Measurements from ENCODE around the gene SLC38A7.
"Not testable (repeated sequence)": the region's sequence is repeated elsewhere in the genome, so short reads cannot be mapped to it uniquely, and the experiment has no call there.

SLC38A7 gene

GRCh38 chr16:58670946-58671583 lies 13.5 kb downstream of the SLC38A7 start:
- no peak overlapping the region for H2BK120ac ChIP-seq (ENCODE audit: low read depth, low read length)
- H3K4me1 ChIP-seq (ENCODE audit: control insufficient read depth, low read depth, low read length) = no peaks in the 10 kb centered on the region
- H4K8ac ChIP-seq (ENCODE audit: low read depth, low read length) = no peak overlapping the region
- no peak overlapping the region for H2BK15ac ChIP-seq (replicated peaks; ENCODE audit: low read depth)
- no peak overlapping the region for H3K4me2 ChIP-seq (ENCODE audit: low read length)
- H3K4me3 ChIP-seq (ENCODE audit: low read length) = no peak overlapping the region
- H3K36me3 ChIP-seq (ENCODE audit: control insufficient read depth, insufficient read depth, low read length) = no peaks in the 10 kb centered on the region
- H3K27me3 ChIP-seq (ENCODE audit: insufficient read depth, low read length, poor library complexity) = no peaks in the 10 kb centered on the region
- H3K79me2 ChIP-seq (ENCODE audit: control insufficient read depth, insufficient read depth, low read length) = no peaks in the 10 kb centered on the region
- no peak overlapping the region for H3K4ac ChIP-seq (ENCODE audit: low read depth, low read length)
- H3K56ac ChIP-seq (ENCODE audit: low read length) = no peak overlapping the region
- no peak overlapping the region for H3K9ac ChIP-seq (ENCODE audit: low read length)
- no CpG with 5 or more reads among the region's 18 CpGs for WGBS (ENCODE audit: extremely low coverage, insufficient coverage, low lambda C conversion rate)
- H3K23ac ChIP-seq (ENCODE audit: low read length) = no peak overlapping the region
- H3K79me1 ChIP-seq (ENCODE audit: low read length) = no peaks in the 10 kb centered on the region
- H3K18ac ChIP-seq (ENCODE audit: low read length) = no peak overlapping the region
- no peak overlapping the region for H2BK5ac ChIP-seq (ENCODE audit: low read length)
- no peak overlapping the region for H2AK5ac ChIP-seq (ENCODE audit: low read length)
- H4K5ac ChIP-seq (ENCODE audit: low read length) = no peak overlapping the region
- no peak for DNase-seq
- no peak overlapping the region for H3K27ac ChIP-seq (ENCODE audit: low read depth, low read length)

DNA sequence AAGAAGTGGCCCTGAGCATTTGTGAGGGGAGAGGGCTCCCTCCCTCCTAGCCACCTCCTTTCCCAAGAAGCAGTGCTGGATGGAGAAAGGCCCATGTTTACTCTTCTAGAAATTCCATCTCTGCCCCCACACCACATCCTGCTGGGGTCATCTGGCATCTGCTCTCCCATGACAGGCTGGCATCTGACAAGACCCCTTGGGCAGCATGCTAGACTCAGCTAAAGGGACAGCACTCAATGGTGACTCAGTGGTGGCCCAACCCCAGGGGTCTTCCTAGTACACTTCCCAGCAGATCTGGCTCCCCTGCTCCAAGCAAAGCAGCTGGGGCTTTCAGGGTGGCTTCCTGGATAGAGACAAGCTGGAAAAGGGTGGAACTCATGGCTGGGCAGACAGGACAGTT lies 14.4 kb downstream of the SLC38A7 start:
- no peak for DNase-seq
- Histone ChIP-seq H3K9ac (ENCODE audit: low read length) (no peak overlapping the region), H3K23ac (ENCODE audit: low read length) (no peak overlapping the region), H3K79me2 (ENCODE audit: control insufficient read depth, insufficient read depth, low read length) (no peaks in the 10 kb centered on the region), H3K4me2 (ENCODE audit: low read length) (no peak overlapping the region), H3K56ac (ENCODE audit: low read length) (no peak overlapping the region), H3K18ac (ENCODE audit: low read length) (no peak overlapping the region), H2AK5ac (ENCODE audit: low read length) (no peak overlapping the region), H4K8ac (ENCODE audit: low read depth, low read length) (no peak overlapping the region), H2BK120ac (ENCODE audit: low read depth, low read length) (no peak overlapping the region), H3K4me1 (ENCODE audit: control insufficient read depth, low read depth, low read length) (no peaks in the 10 kb centered on the region), H3K4ac (ENCODE audit: low read depth, low read length) (no peak overlapping the region), H3K4me3 (ENCODE audit: low read length) (no peak overlapping the region), H4K5ac (ENCODE audit: low read length) (no peak overlapping the region), H3K27me3 (ENCODE audit: insufficient read depth, low read length, poor library complexity) (no peaks in the 10 kb centered on the region), H3K36me3 (ENCODE audit: control insufficient read depth, insufficient read depth, low read length) (no peaks in the 10 kb centered on the region), H3K27ac (ENCODE audit: low read depth, low read length) (no peak overlapping the region), H2BK15ac (replicated peaks; ENCODE audit: low read depth) (no peak overlapping the region), H3K79me1 (ENCODE audit: low read length) (no peaks in the 10 kb centered on the region), H2BK5ac (ENCODE audit: low read length) (no peak overlapping the region)

GRCh38 chr16:58665200-58665599 lies 19.4 kb downstream of the SLC38A7 start:
- no peak overlapping the region for H2BK5ac ChIP-seq (ENCODE audit: low read length)
- H3K56ac ChIP-seq (ENCODE audit: low read length) = no peak overlapping the region
- H2BK120ac ChIP-seq (ENCODE audit: low read depth, low read length) = no peak overlapping the region
- no peak overlapping the region for H3K18ac ChIP-seq (ENCODE audit: low read length)
- H3K27ac ChIP-seq (ENCODE audit: low read depth, low read length) = no peak overlapping the region
- no peak overlapping the region for H3K4me3 ChIP-seq (ENCODE audit: low read length)
- no peak for DNase-seq
- no peaks in the 10 kb centered on the region for H3K27me3 ChIP-seq (ENCODE audit: insufficient read depth, low read length, poor library complexity)
- no peak overlapping the region for H4K5ac ChIP-seq (ENCODE audit: low read length)
- no peak overlapping the region for H3K4me2 ChIP-seq (ENCODE audit: low read length)
- H2AK5ac ChIP-seq (ENCODE audit: low read length) = no peak overlapping the region
- no peaks in the 10 kb centered on the region for H3K36me3 ChIP-seq (ENCODE audit: control insufficient read depth, insufficient read depth, low read length)
- H4K8ac ChIP-seq (ENCODE audit: low read depth, low read length) = no peak overlapping the region
- no CpG with 5 or more reads among the region's 8 CpGs for WGBS (ENCODE audit: extremely low coverage, insufficient coverage, low lambda C conversion rate)
- H3K4ac ChIP-seq (ENCODE audit: low read depth, low read length) = no peak overlapping the region
- no peaks in the 10 kb centered on the region for H3K79me2 ChIP-seq (ENCODE audit: control insufficient read depth, insufficient read depth, low read length)
- no peak overlapping the region for H2BK15ac ChIP-seq (replicated peaks; ENCODE audit: low read depth)
- H3K4me1 ChIP-seq (ENCODE audit: control insufficient read depth, low read depth, low read length) = no peaks in the 10 kb centered on the region
- no peak overlapping the region for H3K9ac ChIP-seq (ENCODE audit: low read length)
- no peaks in the 10 kb centered on the region for H3K79me1 ChIP-seq (ENCODE audit: low read length)
- H3K23ac ChIP-seq (ENCODE audit: low read length) = no peak overlapping the region

- Histone ChIP-seq H2AK5ac (ENCODE audit: low read length) (no peak overlapping the region), H2BK120ac (ENCODE audit: low read depth, low read length) (no peak overlapping the region)
- no CpG with 5 or more reads among the region's 12 CpGs for WGBS (ENCODE audit: extremely low coverage, insufficient coverage, low lambda C conversion rate)
Measured at GRCh38 chr16:58661199-58661830, 23.3 kb downstream of the SLC38A7 start.

DNA sequence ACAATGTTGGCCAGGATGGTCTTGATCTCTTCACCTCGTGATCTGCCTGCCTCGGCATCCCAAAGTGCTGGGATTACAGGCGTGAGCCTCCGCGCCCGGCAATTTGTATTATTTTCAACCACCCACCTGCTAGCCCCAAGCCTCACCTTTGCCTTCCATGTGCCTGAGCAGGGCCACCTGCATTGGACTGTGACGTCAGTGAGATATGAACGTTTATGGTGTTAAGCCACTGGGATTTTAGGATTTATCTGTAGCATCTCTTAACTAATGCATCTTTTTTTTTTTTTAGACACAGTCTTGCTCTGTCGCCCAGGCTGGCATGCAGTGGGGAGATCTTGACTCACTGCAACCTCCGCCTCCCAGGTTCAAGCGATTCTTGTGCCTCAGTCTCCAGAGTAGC lies 24.7 kb downstream of the SLC38A7 start:
- not testable (repeated sequence) for H4K8ac ChIP-seq (ENCODE audit: low read depth, low read length)

More at GRCh38 chr16:58661199-58661830, 23.3 kb downstream of the SLC38A7 start:
- Histone ChIP-seq H3K18ac (ENCODE audit: low read length) (no peak overlapping the region), H4K8ac (ENCODE audit: low read depth, low read length) (no peak overlapping the region), H3K23ac (ENCODE audit: low read length) (no peak overlapping the region), H3K4me3 (ENCODE audit: low read length) (no peak overlapping the region), H3K4me2 (ENCODE audit: low read length) (no peak overlapping the region), H3K27me3 (ENCODE audit: insufficient read depth, low read length, poor library complexity) (no peaks in the 10 kb centered on the region), H3K4me1 (ENCODE audit: control insufficient read depth, low read depth, low read length) (no peaks in the 10 kb centered on the region), H2BK5ac (ENCODE audit: low read length) (no peak overlapping the region), H4K5ac (ENCODE audit: low read length) (no peak overlapping the region), H3K4ac (ENCODE audit: low read depth, low read length) (no peak overlapping the region), H3K79me1 (ENCODE audit: low read length) (no peaks in the 10 kb centered on the region), H3K36me3 (ENCODE audit: control insufficient read depth, insufficient read depth, low read length) (no peaks in the 10 kb centered on the region), H3K9ac (ENCODE audit: low read length) (no peak overlapping the region), H3K56ac (ENCODE audit: low read length) (no peak overlapping the region), H2BK15ac (replicated peaks; ENCODE audit: low read depth) (no peak overlapping the region), H3K79me2 (ENCODE audit: control insufficient read depth, insufficient read depth, low read length) (no peaks in the 10 kb centered on the region), H3K27ac (ENCODE audit: low read depth, low read length) (no peak overlapping the region)
- peak; percentile 92 for DNase-seq

DNA sequence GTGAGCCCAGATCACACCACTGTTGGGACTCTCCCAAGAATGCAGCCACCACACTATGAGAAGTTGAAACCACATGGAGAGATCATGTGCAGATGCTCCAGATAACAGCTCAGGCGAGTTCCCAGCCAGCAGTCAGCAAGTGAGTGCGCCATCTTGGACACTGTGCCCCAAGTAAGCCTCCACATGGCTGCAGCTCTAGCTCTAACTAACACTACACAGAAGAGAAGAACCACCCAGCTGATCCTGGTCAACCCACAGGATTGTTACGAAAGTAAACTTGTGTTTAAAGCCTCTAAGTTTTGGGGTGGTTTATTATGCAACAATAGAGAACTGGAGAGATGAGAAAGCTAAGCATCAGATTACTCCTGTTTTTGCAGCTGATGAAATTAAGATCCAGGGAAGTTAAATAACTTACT lies 25.8 kb downstream of the SLC38A7 start:
- H2BK5ac ChIP-seq (ENCODE audit: low read length) = no peak overlapping the region
- H3K27ac ChIP-seq (ENCODE audit: low read depth, low read length) = no peak overlapping the region
- H4K5ac ChIP-seq (ENCODE audit: low read length) = no peak overlapping the region
- H3K9ac ChIP-seq (ENCODE audit: low read length) = no peak overlapping the region
- H3K4ac ChIP-seq (ENCODE audit: low read depth, low read length) = no peak overlapping the region
- no CpG with 5 or more reads among the region's 3 CpGs for WGBS (ENCODE audit: extremely low coverage, insufficient coverage, low lambda C conversion rate)
- H4K8ac ChIP-seq (ENCODE audit: low read depth, low read length) = no peak overlapping the region
- H2AK5ac ChIP-seq (ENCODE audit: low read length) = no peak overlapping the region
- no peaks in the 10 kb centered on the region for H3K79me1 ChIP-seq (ENCODE audit: low read length)
- no peak overlapping the region for H2BK15ac ChIP-seq (replicated peaks; ENCODE audit: low read depth)
- no peak for DNase-seq
- no peak overlapping the region for H3K4me3 ChIP-seq (ENCODE audit: low read length)
- no peak overlapping the region for H3K4me2 ChIP-seq (ENCODE audit: low read length)
- H3K36me3 ChIP-seq (ENCODE audit: control insufficient read depth, insufficient read depth, low read length) = no peaks in the 10 kb centered on the region
- H2BK120ac ChIP-seq (ENCODE audit: low read depth, low read length) = no peak overlapping the region
- no peaks in the 10 kb centered on the region for H3K79me2 ChIP-seq (ENCODE audit: control insufficient read depth, insufficient read depth, low read length)
- H3K27me3 ChIP-seq (ENCODE audit: insufficient read depth, low read length, poor library complexity) = no peaks in the 10 kb centered on the region
- no peak overlapping the region for H3K23ac ChIP-seq (ENCODE audit: low read length)
- no peak overlapping the region for H3K56ac ChIP-seq (ENCODE audit: low read length)
- H3K18ac ChIP-seq (ENCODE audit: low read length) = no peak overlapping the region
- no peaks in the 10 kb centered on the region for H3K4me1 ChIP-seq (ENCODE audit: control insufficient read depth, low read depth, low read length)

More for the DNA sequence above, 24.7 kb downstream of the SLC38A7 start:
- H2BK120ac ChIP-seq (ENCODE audit: low read depth, low read length); H3K23ac ChIP-seq (ENCODE audit: low read length); H3K4me1 ChIP-seq (ENCODE audit: control insufficient read depth, low read depth, low read length); H3K36me3 ChIP-seq (ENCODE audit: control insufficient read depth, insufficient read depth, low read length); H3K4me2 ChIP-seq (ENCODE audit: low read length); DNase-seq; H2AK5ac ChIP-seq (ENCODE audit: low read length); H3K27ac ChIP-seq (ENCODE audit: low read depth, low read length); H3K9ac ChIP-seq (ENCODE audit: low read length); H2BK15ac ChIP-seq (replicated peaks; ENCODE audit: low read depth); H3K56ac ChIP-seq (ENCODE audit: low read length); H3K79me1 ChIP-seq (ENCODE audit: low read length); H3K4ac ChIP-seq (ENCODE audit: low read depth, low read length); H3K79me2 ChIP-seq (ENCODE audit: control insufficient read depth, insufficient read depth, low read length); H4K5ac ChIP-seq (ENCODE audit: low read length); H3K4me3 ChIP-seq (ENCODE audit: low read length); H2BK5ac ChIP-seq (ENCODE audit: low read length); H3K18ac ChIP-seq (ENCODE audit: low read length); H3K27me3 ChIP-seq (ENCODE audit: insufficient read depth, low read length, poor library complexity): not testable (repeated sequence)
- no CpG with 5 or more reads among the region's 11 CpGs for WGBS (ENCODE audit: extremely low coverage, insufficient coverage, low lambda C conversion rate)
